WTC11 (cell line): ENCODE data around the gene ZC2HC1C. TPM values are rescaled to one million over a fixed set of nuclear protein-coding genes. Genes with fewer than 3 reads are reported as not detected.

ENCODE experiments used
- ATAC-seq: fragments of 200-7000 bp; cut with Tn5 transposase; 2 replicates; pipeline ENCODE4 v1.10.0; 2021; ENCODE audit warnings: mild to moderate bottlenecking, moderate library complexity
- CTCF ChIA-PET: fragments of 300-600 bp; sonication (Branson Sonifier 250); formaldehyde crosslinking; loops from one replicate; lab custom pipeline; 2021; ENCODE audit warnings: antibody characterized with exemption; lab: Charles Lee
- POLR2A ChIA-PET: fragments of 350-600 bp; sonication (Branson Sonifier 250); formaldehyde crosslinking; loops from one replicate; lab custom pipeline; 2021; ENCODE audit warnings: antibody characterized with exemption; lab: Charles Lee
- DNase-seq: peaks from one replicate; pipeline ENCODE4 v3.0.0; 2021; ENCODE audit warnings: low spot score
- H3K27ac Mint-ChIP-seq: 2 replicates; pipeline ENCODE4 v1.8.0; 2021; ENCODE audit warnings: mixed read lengths
- H3K27me3 Mint-ChIP-seq: 2 replicates; pipeline ENCODE4 v1.8.0; 2021; ENCODE audit warnings: low read depth, mild to moderate bottlenecking, moderate library complexity, mixed read lengths
- H3K36me3 Mint-ChIP-seq: 2 replicates; pipeline ENCODE4 v1.8.0; 2021; ENCODE audit warnings: mixed read lengths
- H3K4me1 Mint-ChIP-seq: 2 replicates; pipeline ENCODE4 v1.8.0; 2022; ENCODE audit warnings: mixed read lengths
- H3K4me3 Mint-ChIP-seq: 2 replicates; pipeline ENCODE4 v1.8.0; 2021; ENCODE audit warnings: mild to moderate bottlenecking, moderate library complexity, mixed read lengths
- H3K9me3 Mint-ChIP-seq: 2 replicates; pipeline ENCODE4 v1.8.0; 2021; ENCODE audit warnings: mixed read lengths
- AFF4 ChIP-seq: sonication (generic); formaldehyde crosslinking; IDR thresholded peaks from 2 replicates; pipeline ENCODE4 v1.8.1; 2023; ENCODE audit warnings: mild to moderate bottlenecking, missing genetic modification reagents, borderline replicate concordance
- ATF1 ChIP-seq: sonication (generic); formaldehyde crosslinking; IDR thresholded peaks from 2 replicates; pipeline ENCODE4 v1.8.1; 2023; ENCODE audit warnings: mild to moderate bottlenecking, moderate library complexity, missing genetic modification reagents
- ATF6 ChIP-seq: sonication (generic); formaldehyde crosslinking; IDR thresholded peaks from 2 replicates; pipeline ENCODE4 v1.8.1; 2023; ENCODE audit warnings: mild to moderate bottlenecking, missing genetic modification reagents
- CDX4 ChIP-seq: fragments of 250-450 bp; sonication (Bioruptor Pico); IDR thresholded peaks from 2 replicates; pipeline ENCODE4 v1.9.0; 2021; ENCODE audit warnings: moderate library complexity, mild to moderate bottlenecking, inconsistent platforms, borderline replicate concordance
- CREM ChIP-seq: sonication (generic); formaldehyde crosslinking; IDR thresholded peaks from 2 replicates; pipeline ENCODE4 v1.8.1; 2022; ENCODE audit warnings: mild to moderate bottlenecking, missing genetic modification reagents, moderate library complexity
- E2F1 ChIP-seq: sonication (generic); formaldehyde crosslinking; IDR thresholded peaks from 2 replicates; pipeline ENCODE4 v1.8.0; 2022; ENCODE audit warnings: mild to moderate bottlenecking, missing genetic modification reagents
- ELF4 ChIP-seq: sonication (generic); formaldehyde crosslinking; IDR thresholded peaks from 2 replicates; pipeline ENCODE4 v1.8.1; 2022; ENCODE audit warnings: low read depth, mild to moderate bottlenecking, moderate library complexity, missing genetic modification reagents
- ESRRA ChIP-seq: sonication (generic); formaldehyde crosslinking; IDR thresholded peaks from 2 replicates; pipeline ENCODE4 v1.8.1; 2022; ENCODE audit warnings: mild to moderate bottlenecking, missing genetic modification reagents, borderline replicate concordance
- FOXJ3 ChIP-seq: sonication (generic); formaldehyde crosslinking; IDR thresholded peaks from 2 replicates; pipeline ENCODE4 v1.9.0; 2021; ENCODE audit warnings: missing genetic modification reagents, mild to moderate bottlenecking, borderline replicate concordance
- HMGA2 ChIP-seq: fragments of 250-450 bp; sonication (Bioruptor Pico); IDR thresholded peaks from 2 replicates; pipeline ENCODE4 v1.4.0; 2021; ENCODE audit warnings: mild to moderate bottlenecking, moderate library complexity
- HMGXB4 ChIP-seq: sonication (generic); formaldehyde crosslinking; IDR thresholded peaks from 2 replicates; pipeline ENCODE4 v1.8.1; 2023; ENCODE audit warnings: mild to moderate bottlenecking, moderate library complexity, missing genetic modification reagents
- MLX ChIP-seq: sonication (generic); formaldehyde crosslinking; IDR thresholded peaks from 2 replicates; pipeline ENCODE4 v1.8.1; 2023; ENCODE audit warnings: mild to moderate bottlenecking, missing genetic modification reagents, moderate library complexity
- NR2C2 ChIP-seq: sonication (generic); formaldehyde crosslinking; IDR thresholded peaks from 2 replicates; pipeline ENCODE4 v1.8.0; 2022; ENCODE audit warnings: mild to moderate bottlenecking, missing genetic modification reagents
- PRRX2 ChIP-seq: fragments of 250-450 bp; sonication (Bioruptor Pico); IDR thresholded peaks from 2 replicates; pipeline ENCODE4 v1.8.0; 2021; ENCODE audit warnings: mild to moderate bottlenecking
- RELA ChIP-seq: sonication (generic); formaldehyde crosslinking; IDR thresholded peaks from 2 replicates; pipeline ENCODE4 v1.8.1; 2022; ENCODE audit warnings: missing genetic modification reagents, mild to moderate bottlenecking, borderline replicate concordance
- STAT6 ChIP-seq: sonication (generic); formaldehyde crosslinking; conservative IDR thresholded peaks from 2 replicates; pipeline ENCODE4 v1.8.1; 2023; ENCODE audit warnings: mild to moderate bottlenecking, low read depth, missing genetic modification reagents, moderate library complexity
- USF2 ChIP-seq: sonication (generic); formaldehyde crosslinking; IDR thresholded peaks from 2 replicates; pipeline ENCODE4 v1.8.1; 2023; ENCODE audit warnings: mild to moderate bottlenecking, missing genetic modification reagents, moderate library complexity
- ZNF138 ChIP-seq: sonication (generic); formaldehyde crosslinking; conservative IDR thresholded peaks from 2 replicates; pipeline ENCODE4 v1.8.1; 2022; ENCODE audit warnings: mild to moderate bottlenecking, moderate library complexity, missing genetic modification reagents
- ZNF281 ChIP-seq: sonication (generic); formaldehyde crosslinking; IDR thresholded peaks from 2 replicates; pipeline ENCODE4 v1.8.0; 2023; ENCODE audit warnings: mild to moderate bottlenecking, missing genetic modification reagents
- total RNA-seq: library from RNA; stranded (reverse); gene quantifications from 3 replicates; pipeline ENCODE4 v1.2.3, GENCODE V29; 2021

Gene ZC2HC1C
- total RNA-seq, 1 experiment from 2014 or later = 1.6 TPM

GRCh38 chr14:75066691-75067090 lies 2.8 kb upstream of the ZC2HC1C start (continued):
- TF ChIP-seq AFF4 (CRISPR knock-in tag) = no peak

GRCh38 chr14:75067212-75067611 lies 2.2 kb upstream of the ZC2HC1C start:
- CTCF ChIA-PET = no interaction called here
- Mint-ChIP-seq H3K4me1 (peaks cover 22% of the 10 kb centered on the region), H3K4me3 (no peak overlapping the region), H3K27ac (no peak overlapping the region), H3K27me3 (no peaks in the 10 kb centered on the region), H3K9me3 (no peaks in the 10 kb centered on the region), H3K36me3 (no peaks in the 10 kb centered on the region)
- POLR2A ChIA-PET = no interaction called here
- no peak for ATAC-seq
- no peak for DNase-seq
- TF ChIP-seq CDX4 (CRISPR knock-in tag) (no peak), E2F1 (no peak), ELF4 (CRISPR knock-in tag) (no peak), NR2C2 (CRISPR knock-in tag) (no peak), PRRX2 (CRISPR knock-in tag) (no peak), ZNF138 (CRISPR knock-in tag) (no peak), MLX (CRISPR knock-in tag) (no peak), HMGA2 (no peak), ESRRA (CRISPR knock-in tag) (no peak), USF2 (CRISPR knock-in tag) (no peak), RELA (no peak), ATF1 (CRISPR knock-in tag) (no peak), STAT6 (CRISPR knock-in tag) (no peak), FOXJ3 (CRISPR knock-in tag) (no peak), ZNF281 (CRISPR knock-in tag) (no peak), HMGXB4 (no peak), CREM (no peak), ATF6 (CRISPR knock-in tag) (no peak)
